ES-I3 (cell line): Measurements from ENCODE around the gene ZAR1L.

Experiments used
- H3K36me3 ChIP-seq: 2 replicates; pipeline ENCODE4 v1.6.1; 2013; ENCODE audit warnings: mild to moderate bottlenecking, low read length, control low read depth, moderate library complexity; ENCODE audit not compliant: insufficient read depth
- H3K4me1 ChIP-seq: 2 replicates; pipeline ENCODE4 v1.6.1; 2013; ENCODE audit warnings: mild to moderate bottlenecking, control low read depth, low read length; ENCODE audit not compliant: insufficient read depth
- H3K9ac ChIP-seq: 2 replicates; pipeline ENCODE4 v1.6.1; 2013; ENCODE audit warnings: low read depth, mild to moderate bottlenecking, low read length, moderate library complexity
- H3K9me3 ChIP-seq: 2 replicates; pipeline ENCODE4 v1.6.1; 2013; ENCODE audit warnings: mild to moderate bottlenecking, low read length, moderate library complexity; ENCODE audit not compliant: control insufficient read depth, insufficient read depth

Gene ZAR1L

DNA sequence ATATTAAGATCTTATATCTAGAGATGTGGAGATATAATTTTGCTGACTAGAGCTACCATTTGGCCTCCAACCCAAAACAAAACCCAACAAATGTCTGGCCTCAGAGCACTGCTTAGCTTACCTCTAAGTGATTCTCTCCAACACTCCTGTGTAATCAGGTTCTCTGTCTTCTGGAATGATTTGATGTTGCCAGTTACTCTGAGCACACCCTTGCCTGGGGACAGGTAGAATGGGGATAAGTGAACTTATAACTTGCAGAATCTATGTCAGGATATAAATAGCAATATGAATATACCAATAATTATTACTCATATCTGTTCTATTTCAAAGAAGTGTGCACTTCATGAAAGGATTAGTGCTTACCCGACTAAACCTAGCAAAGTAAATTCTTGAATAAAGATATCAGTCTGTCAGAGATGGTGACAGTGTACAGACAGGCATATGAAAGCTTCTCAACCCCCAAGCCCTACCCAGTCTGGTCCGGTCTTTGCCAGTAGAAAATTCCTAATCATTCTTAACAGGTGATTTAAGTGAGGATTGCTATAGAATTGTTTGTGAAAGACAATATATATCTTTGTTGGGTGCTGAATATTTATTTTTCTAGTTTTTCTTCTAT, 33.0 kb downstream of the ZAR1L start:
- H3K9ac ChIP-seq: no peak overlapping the region
- no peaks in the 10 kb centered on the region for H3K36me3 ChIP-seq
- no peaks in the 10 kb centered on the region for H3K9me3 ChIP-seq
- peaks cover 18% of the 10 kb centered on the region for H3K4me1 ChIP-seq

DNA sequence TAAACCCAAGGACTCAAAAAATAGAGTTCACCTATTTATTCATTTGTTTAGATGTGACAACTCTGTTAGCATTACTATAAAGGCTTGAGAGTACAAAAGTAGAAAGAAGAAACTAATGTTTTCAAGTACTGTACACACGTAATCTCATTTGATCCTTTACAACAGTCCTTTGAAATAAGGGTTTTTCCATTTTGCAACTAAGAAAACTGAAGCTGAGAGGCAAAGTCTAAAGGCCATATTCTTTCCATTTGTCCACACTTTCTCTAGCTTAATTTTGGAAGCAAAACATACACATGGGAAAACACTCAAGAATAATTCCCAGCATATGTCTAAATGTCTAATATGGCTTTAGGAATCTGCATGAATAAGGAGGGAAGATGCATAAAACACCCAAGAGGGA, 34.1 kb downstream of the ZAR1L start:
- H3K36me3 ChIP-seq: no peaks in the 10 kb centered on the region
- peaks cover 25% of the 10 kb centered on the region for H3K4me1 ChIP-seq
- no peaks in the 10 kb centered on the region for H3K9me3 ChIP-seq
- no peak overlapping the region for H3K9ac ChIP-seq

- Histone ChIP-seq H3K36me3 (no peaks in the 10 kb centered on the region), H3K4me1 (peaks cover 18% of the 10 kb centered on the region; the same call in 1 of the 2 replicates), H3K9me3 (no peaks in the 10 kb centered on the region), H3K9ac (no peak overlapping the region)
Observed at GRCh38 chr13:32278426-32278825, 36.7 kb downstream of the ZAR1L start.

DNA sequence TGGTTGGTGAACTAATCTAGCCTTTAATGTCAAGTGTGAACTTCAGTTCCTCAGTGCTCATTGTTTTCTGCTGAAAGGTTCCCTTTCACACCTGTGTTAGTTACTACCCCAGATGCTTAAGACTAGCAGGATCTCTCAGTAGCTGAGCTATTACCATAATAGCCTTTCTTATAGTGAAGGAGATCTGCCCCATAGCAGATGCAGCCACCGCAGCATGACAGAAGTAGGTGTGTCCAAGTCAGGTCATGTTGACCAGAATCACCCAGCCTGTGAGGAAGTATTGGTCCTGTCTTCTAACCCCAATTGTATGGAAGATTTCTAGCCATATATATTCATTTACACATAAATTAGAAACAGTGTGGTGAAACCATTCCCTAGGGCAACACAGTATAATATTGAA, 37.3 kb downstream of the ZAR1L start:
- H3K9me3 ChIP-seq: no peaks in the 10 kb centered on the region
- no peak overlapping the region for H3K9ac ChIP-seq
- H3K36me3 ChIP-seq: no peaks in the 10 kb centered on the region
- H3K4me1 ChIP-seq: peaks cover 18% of the 10 kb centered on the region; the same call in 1 of the 2 replicates

DNA sequence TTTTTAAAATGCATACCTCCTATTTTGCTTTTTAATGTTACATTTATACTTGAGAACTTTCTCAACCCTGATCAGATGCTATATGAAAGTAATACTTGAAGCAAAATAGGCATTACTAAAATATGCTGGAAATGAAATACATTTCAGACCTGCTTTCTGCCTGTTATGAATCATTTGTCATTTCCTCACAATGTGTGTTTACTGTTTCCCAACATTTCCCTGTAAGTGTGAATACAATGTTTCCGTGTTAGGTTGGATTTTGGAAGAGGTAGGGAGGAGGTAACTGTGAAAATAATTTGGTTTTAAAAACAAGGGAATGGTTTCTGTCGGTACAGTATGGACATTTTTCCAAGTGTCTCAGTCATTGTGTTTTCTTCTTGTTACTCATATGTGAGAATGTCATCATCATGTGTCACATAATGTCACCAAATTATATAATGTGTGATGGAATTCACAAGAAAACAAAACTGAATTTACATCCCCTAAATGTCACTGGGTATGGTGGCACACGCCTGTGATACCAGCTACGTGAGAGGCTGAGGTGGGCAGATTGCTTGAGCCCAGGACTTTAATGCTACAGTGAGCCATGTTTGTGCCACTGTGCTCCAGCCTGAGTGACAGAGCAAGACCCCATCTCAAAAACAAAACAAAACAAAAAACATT, 43.0 kb downstream of the ZAR1L start:
- no peaks in the 10 kb centered on the region for H3K36me3 ChIP-seq
- H3K9ac ChIP-seq: no peak overlapping the region
- peaks cover 8% of the 10 kb centered on the region; the same call in 1 of the 2 replicates for H3K4me1 ChIP-seq
- H3K9me3 ChIP-seq: no peaks in the 10 kb centered on the region

GRCh38 chr13:32267836-32268439, 47.2 kb downstream of the ZAR1L start:
- H3K9me3 ChIP-seq: no peaks in the 10 kb centered on the region
- H3K9ac ChIP-seq: no peak overlapping the region
- H3K36me3 ChIP-seq: no peaks in the 10 kb centered on the region
- no peaks in the 10 kb centered on the region for H3K4me1 ChIP-seq

DNA sequence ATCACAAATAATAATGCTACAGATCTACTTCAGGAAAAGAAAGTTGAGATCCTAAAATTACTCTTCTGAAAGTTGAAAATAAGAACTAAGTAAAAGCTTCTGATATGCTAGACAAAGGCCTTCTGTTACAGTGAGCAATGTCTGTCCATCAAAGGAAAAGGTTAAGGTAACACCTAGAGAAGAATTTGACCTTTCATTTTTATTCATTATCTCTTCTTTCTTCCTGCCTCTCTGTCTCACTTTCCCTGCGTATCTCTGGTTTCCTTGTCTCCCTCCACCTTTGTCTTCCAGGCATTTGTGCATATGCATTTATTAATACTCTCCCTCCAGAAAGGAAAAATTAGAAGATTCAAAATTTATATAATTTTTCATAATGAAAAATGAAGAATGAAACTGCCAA, 49.0 kb downstream of the ZAR1L start:
- Histone ChIP-seq H3K9me3 (no peaks in the 10 kb centered on the region), H3K4me1 (no peaks in the 10 kb centered on the region), H3K9ac (no peak overlapping the region), H3K36me3 (no peaks in the 10 kb centered on the region)

GRCh38 chr13:32265726-32266125, 49.4 kb downstream of the ZAR1L start:
- Histone ChIP-seq H3K9ac (no peak overlapping the region), H3K36me3 (no peaks in the 10 kb centered on the region), H3K4me1 (no peaks in the 10 kb centered on the region), H3K9me3 (no peaks in the 10 kb centered on the region)

DNA sequence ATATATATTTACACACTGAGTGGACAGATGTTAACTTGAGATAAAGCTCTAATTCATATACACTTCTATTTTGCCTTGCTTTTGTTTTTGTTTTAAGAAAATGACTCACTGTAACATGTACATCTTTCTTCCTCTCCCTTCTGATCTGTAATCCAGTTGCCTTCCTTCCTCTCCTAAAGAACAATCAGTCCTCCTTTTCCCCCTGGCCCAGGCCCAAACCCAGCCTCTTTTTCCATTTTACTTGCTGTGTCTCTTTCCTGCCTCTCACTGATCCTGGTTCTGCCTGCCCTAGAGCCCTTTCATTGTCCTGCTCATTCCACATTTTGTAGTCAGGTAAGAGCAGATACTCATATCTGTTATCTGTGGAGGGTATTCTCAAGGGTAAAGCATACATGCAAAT, 50.8 kb downstream of the ZAR1L start:
- H3K9ac ChIP-seq: no peak overlapping the region
- no peaks in the 10 kb centered on the region for H3K36me3 ChIP-seq
- H3K9me3 ChIP-seq: no peaks in the 10 kb centered on the region
- H3K4me1 ChIP-seq: no peaks in the 10 kb centered on the region

GRCh38 chr13:32262619-32263018, 52.5 kb downstream of the ZAR1L start:
- H3K36me3 ChIP-seq: no peaks in the 10 kb centered on the region
- H3K9me3 ChIP-seq: no peaks in the 10 kb centered on the region
- H3K9ac ChIP-seq: no peak overlapping the region
- no peaks in the 10 kb centered on the region for H3K4me1 ChIP-seq

GRCh38 chr13:32262165-32262564, 53.0 kb downstream of the ZAR1L start:
- Histone ChIP-seq H3K9me3 (no peaks in the 10 kb centered on the region), H3K36me3 (no peaks in the 10 kb centered on the region), H3K9ac (no peak overlapping the region), H3K4me1 (no peaks in the 10 kb centered on the region)

GRCh38 chr13:32261567-32261966, 53.6 kb downstream of the ZAR1L start:
- Histone ChIP-seq H3K4me1 (no peaks in the 10 kb centered on the region), H3K9ac (no peak overlapping the region), H3K36me3 (no peaks in the 10 kb centered on the region), H3K9me3 (no peaks in the 10 kb centered on the region)

DNA sequence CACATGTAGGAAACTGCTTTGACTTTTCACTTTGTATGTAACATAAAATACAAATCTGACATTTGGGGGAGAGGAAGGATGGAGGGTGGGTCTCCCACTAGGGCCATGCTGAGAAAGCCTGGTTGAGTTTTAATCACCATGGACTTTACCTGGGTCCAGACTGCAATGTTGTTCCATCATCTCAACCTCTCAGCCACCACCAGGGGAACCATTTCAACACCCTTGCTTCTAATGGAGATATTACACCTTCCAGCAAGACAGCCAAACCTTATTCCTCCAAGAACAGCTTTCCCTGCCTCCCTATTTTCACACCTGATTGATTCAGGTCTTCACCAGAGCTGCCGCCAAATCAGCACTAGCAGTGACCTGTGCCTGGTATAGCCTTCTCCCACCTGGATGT, 56.0 kb downstream of the ZAR1L start:
- Histone ChIP-seq H3K9ac (no peak overlapping the region), H3K36me3 (no peaks in the 10 kb centered on the region), H3K4me1 (no peaks in the 10 kb centered on the region), H3K9me3 (no peaks in the 10 kb centered on the region)

DNA sequence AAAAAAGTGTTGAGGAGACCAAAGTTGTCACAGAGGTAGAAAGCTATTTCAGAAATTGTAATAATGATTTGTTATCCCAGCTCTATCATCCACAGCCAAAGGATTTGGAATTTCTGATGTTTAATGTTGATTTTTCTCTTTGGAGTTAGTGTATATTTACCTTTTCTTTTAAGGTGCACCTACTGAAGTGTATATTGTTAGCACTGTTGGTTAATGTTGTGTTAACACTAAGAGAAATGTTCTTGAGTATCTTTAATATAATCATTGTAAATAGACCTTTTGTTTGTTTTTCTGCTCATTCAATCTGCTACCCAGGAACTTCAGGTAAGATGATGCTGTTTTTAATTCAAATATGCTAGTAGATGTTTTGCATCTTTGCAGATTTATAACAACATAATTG, 57.5 kb downstream of the ZAR1L start:
- Histone ChIP-seq H3K4me1 (no peaks in the 10 kb centered on the region), H3K36me3 (no peaks in the 10 kb centered on the region), H3K9me3 (no peaks in the 10 kb centered on the region), H3K9ac (no peak overlapping the region)

DNA sequence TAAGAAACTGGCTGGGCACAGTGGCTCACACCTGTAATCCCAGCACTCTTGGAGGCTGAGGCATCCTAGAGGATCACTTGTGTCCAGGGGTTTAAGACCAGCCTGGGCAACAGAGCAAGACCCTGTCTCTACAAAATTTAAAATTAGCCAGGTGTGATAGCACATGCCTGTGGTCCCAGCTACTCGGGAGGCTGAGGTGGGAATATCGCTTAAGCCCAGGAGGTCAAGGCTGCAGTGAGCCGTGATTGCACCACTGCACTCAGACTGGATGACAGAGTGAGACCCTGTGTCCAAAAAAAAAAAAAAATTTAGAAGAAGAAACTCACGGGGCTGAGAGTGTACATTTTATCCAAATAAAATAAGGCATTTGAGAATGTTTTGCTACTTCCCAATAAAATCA, 58.9 kb downstream of the ZAR1L start:
- no peaks in the 10 kb centered on the region for H3K9me3 ChIP-seq
- no peak overlapping the region for H3K9ac ChIP-seq
- H3K36me3 ChIP-seq: no peaks in the 10 kb centered on the region
- no peaks in the 10 kb centered on the region for H3K4me1 ChIP-seq
